Middle frontal gyrus (tissue), 1 donor: ENCODE results near the gene APBB1.
A peak's percentile ranks its signal among the peaks of the same experiment; 100 is the strongest.

ENCODE experiments used
- DNase-seq: peaks from one replicate; pipeline ENCODE4 v3.0.0-alpha.2; 2015; ENCODE audit warnings: low spot score; ENCODE audit errors: extremely low spot score

APBB1 gene

DNA sequence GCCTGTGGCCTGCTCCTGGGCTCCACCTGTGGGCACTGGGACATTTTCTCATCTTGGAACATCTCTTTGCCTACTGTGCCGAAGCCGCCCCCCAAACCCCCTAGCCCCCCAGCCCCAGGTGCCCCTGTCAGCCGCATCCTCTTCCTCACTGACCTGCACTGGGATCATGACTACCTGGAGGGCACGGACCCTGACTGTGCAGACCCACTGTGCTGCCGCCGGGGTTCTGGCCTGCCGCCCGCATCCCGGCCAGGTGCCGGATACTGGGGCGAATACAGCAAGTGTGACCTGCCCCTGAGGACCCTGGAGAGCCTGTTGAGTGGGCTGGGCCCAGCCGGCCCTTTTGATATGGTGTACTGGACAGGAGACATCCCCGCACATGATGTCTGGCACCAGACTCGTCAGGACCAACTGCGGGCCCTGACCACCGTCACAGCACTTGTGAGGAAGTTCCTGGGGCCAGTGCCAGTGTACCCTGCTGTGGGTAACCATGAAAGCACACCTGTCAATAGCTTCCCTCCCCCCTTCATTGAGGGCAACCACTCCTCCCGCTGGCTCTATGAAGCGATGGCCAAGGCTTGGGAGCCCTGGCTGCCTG, 27.3 kb downstream of the APBB1 start:
- no peak for DNase-seq

- no peak for DNase-seq
Measured at GRCh38 chr11:6390718-6391469, 28.0 kb downstream of the APBB1 start.

DNA sequence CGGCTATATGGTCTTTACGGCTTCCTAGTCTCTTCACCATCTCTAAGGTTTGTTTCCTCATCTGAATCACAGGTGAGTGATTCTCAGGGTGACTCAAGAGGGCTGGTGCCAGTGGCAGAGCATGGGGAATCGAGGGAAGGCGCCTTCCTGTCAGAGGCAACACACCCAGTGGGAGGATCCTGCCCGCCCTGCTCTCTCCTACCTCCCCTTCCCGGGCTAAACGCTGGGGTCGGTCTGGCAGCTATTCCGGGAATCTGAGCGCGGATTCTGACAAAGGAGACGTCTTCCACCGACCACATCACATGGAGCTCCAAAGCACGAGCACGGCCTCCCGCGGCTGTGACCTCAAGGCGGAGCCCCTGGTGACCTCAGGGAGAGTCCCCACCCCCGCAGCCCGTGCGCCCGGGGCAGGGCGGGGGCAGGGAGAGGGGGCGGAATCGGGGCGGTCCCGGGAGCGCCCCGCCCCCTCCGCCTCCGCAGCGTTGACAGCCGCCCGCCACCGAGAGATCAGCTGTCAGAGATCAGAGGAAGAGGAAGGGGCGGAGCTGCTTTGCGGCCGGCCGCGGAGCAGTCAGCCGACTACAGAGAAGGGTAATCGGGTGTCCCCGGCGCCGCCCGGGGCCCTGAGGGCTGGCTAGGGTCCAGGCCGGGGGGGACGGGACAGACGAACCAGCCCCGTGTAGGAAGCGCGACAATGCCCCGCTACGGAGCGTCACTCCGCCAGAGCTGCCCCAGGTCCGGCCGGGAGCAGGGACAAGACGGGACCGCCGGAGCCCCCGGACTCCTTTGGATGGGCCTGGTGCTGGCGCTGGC, 28.8 kb downstream of the APBB1 start, which contains the start of gene SMPD1:
TSS of gene SMPD1 (plus strand) at position 570 of the 813 bp plus-strand sequence. CDS start at position 695, 125 bp downstream.
- peak; percentile 67 for DNase-seq

GRCh38 chr11:6388748-6389147, 30.1 kb downstream of the APBB1 start:
- no peak for DNase-seq

DNA sequence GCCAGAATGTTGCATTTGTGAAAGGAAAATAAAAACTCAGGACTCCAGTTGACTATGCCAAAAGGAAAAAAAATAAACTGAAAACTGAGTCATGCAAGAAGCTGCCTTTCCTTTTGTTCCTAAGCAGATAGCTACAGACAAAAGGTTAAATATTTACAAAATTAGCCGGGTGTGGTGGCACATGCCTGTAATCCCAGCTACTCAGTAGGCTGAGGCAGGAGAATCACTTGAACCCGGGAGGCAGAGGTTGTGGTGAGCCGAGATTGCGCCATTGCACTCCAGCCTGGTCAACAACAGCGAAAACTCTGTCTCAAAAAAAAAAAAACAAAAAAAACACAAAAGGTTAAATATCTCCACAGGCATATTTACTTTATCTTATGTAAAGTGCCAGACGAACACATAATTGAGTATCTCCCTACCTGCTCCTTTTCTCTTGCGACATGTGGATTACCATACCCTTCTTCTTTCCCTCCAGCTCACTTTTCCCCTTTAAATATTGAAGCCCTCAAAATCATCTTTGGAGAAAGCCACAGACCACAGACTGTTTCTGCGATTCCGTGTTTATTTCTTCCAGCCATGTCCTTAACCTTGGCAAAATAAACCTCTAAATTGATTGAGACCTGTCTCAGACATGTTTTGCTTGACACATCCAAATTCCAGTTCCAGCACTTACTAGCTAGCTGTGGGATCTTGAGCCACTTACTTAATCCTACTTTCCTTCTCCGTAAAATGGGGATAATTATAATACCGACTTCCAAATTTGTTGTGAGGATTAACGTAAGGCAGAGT, 30.9 kb downstream of the APBB1 start:
- DNase-seq, result no peak

- DNase-seq, result no peak
Measured at GRCh38 chr11:6385046-6385777, 33.7 kb downstream of the APBB1 start.

DNA sequence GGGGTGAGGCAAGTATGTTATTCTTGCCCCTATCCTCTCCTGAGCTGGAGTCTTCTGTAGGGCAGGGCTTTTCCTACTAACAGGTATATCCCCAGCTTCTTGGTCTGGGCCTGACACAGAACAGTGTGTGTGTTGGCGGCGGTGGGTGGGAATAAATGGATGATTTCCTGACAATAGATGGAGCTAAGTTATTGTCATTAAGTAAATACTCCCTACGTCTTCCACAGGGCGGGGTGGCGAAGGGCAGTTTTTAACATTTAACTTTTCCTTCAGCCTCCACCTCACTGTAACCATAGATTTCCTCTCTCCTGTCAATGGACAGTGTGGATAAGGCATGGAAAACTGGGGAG, 40.3 kb downstream of the APBB1 start:
- no peak for DNase-seq

GRCh38 chr11:6377902-6378639, 40.8 kb downstream of the APBB1 start:
- no peak for DNase-seq

GRCh38 chr11:6371825-6372224, 47.1 kb downstream of the APBB1 start:
- no peak for DNase-seq

- no peak for DNase-seq
Measured at GRCh38 chr11:6365659-6366058, 53.2 kb downstream of the APBB1 start.

- peak; percentile 76 for DNase-seq
Measured at GRCh38 chr11:6362873-6363678, 55.8 kb downstream of the APBB1 start.

GRCh38 chr11:6362185-6362872, 56.6 kb downstream of the APBB1 start:
- DNase-seq, result no peak

- no peak for DNase-seq
Measured at GRCh38 chr11:6360183-6360582, 58.7 kb downstream of the APBB1 start.

- DNase-seq, result peak; percentile 53
Measured at GRCh38 chr11:6357222-6357621, 61.7 kb downstream of the APBB1 start.

- DNase-seq, result no peak
Measured at GRCh38 chr11:6356503-6357055, 62.3 kb downstream of the APBB1 start.

DNA sequence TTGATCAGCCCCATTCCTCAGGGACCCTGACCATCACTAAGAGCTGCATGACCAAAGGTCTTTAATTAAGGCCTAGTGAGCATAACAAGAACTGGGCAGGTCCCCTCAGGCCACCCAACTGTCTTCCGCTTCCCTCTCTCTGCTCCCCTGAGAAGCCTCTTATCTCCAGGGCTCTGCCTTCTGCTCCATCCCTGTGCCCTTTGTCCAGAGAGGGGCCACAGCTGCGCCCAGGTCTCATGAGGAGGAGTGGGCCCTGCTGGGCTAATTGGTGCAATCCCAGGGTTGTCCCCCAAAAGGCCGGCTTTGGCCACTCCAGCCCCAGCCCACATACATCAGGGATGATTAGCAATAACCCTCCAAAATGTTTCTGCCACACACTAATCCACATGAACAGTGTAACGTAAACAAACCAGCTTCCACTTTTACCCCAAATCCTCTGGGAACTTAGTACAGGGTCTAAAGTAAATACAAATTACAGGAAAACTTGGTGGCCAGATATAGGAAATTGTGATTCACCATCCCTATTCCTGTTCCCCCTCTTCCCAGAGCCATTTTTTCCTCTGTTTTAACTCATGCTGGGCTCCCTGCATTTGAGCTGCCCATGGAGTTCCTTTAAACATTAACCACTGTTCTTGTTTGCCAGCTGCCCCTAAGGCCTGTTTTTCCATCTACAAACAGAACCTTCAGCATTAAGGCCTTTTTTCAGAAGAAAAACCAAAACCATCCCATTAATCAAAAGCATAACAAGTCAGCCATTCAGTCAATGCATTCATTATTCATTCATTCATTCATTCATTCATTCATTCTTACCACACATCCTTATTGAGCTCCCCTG, 64.0 kb downstream of the APBB1 start:
- DNase-seq, result no peak

GRCh38 chr11:6353367-6353987, 65.4 kb downstream of the APBB1 start:
- no peak for DNase-seq
